ENCODE measurements around the gene PAPLN.

PAPLN gene

DNA sequence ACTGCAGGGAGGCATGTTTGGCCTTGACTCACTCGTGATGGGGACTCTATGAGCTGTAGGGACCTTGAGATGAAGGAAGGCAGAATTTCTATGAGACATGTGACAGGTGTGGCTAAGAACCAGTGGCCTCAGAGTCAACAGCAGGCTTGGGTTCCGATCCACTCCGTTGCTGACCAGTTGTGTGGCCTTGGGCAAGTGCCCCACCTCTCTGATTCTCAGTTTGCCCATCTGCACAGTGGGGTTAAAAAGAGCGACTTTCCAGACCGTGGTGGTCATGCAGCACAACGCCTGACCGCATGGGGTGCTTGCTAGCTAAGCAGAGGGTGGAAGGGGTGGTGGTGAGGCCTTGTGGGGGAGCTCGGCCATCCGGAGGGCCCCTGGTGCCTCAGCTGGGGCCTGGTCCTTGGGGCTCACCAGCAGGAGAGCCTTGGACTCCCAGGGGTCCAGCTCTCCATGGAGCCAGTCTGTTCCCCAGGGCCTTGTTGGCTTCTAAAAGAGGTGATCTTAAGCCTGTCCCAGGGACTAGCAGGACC is 18.5 kb downstream of the PAPLN start:
- no peak for TF ChIP-seq TAF1 (IDR thresholded peaks at IDR 0.05; ENCODE audit: borderline replicate concordance, low read depth, low read length)
- no peak for TF ChIP-seq POLR2A (IDR thresholded peaks at IDR 0.05; ENCODE audit: low read depth, low read length)
- TF ChIP-seq POLR2AphosphoS5 (IDR thresholded peaks at IDR 0.05; ENCODE audit: low read depth, low read length): no peak
- DNase-seq (ENCODE audit: insufficient read length) (no peak), FAIRE-seq (no peak)

GRCh38 chr14:73258076-73258475 is 20.8 kb downstream of the PAPLN start:
- FAIRE-seq: no peak
- no peak for TF ChIP-seq POLR2AphosphoS5 (IDR thresholded peaks at IDR 0.05; ENCODE audit: low read depth, low read length)
- TF ChIP-seq POLR2A (IDR thresholded peaks at IDR 0.05; ENCODE audit: low read depth, low read length): no peak
- no peak for TF ChIP-seq TAF1 (IDR thresholded peaks at IDR 0.05; ENCODE audit: borderline replicate concordance, low read depth, low read length)
- DNase-seq (ENCODE audit: insufficient read length): no peak

DNA sequence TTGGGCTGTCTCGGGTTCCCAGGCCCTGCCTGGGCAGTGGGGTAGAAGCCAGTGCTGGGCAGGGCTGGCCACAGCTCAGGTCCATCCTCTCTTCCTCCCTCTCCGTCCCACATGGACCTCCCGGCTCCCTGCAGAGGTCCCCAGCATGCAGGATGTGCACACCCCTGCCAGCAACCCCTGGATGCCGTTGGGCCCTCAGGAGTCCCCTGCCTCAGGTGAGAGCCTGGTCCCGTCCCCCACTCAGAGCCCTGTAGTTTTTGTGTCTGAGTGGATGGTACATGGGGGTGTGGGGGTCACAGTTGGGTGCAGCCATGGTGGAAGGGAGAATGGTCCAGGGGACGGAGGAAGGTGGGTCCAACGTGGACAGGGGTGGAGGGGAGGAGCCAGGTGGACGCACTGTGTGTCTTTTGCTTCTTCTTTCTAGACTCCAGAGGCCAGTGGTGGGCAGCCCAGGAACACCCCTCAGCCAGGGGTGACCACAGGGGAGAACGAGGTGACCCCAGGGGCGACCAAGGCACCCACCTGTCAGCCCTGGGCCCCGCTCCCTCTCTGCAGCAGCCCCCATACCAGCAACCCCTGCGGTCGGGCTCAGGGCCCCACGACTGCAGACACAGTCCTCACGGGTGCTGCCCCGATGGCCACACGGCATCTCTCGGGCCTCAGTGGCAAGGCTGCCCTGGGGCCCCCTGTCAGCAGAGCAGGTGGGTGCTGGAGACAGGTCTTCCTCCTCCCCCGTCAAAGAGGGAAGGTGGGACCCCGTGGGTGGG is 21.7 kb downstream of the PAPLN start:
- no peak for TF ChIP-seq TAF1 (IDR thresholded peaks at IDR 0.05; ENCODE audit: borderline replicate concordance, low read depth, low read length)
- no peak for TF ChIP-seq POLR2AphosphoS5 (IDR thresholded peaks at IDR 0.05; ENCODE audit: low read depth, low read length)
- TF ChIP-seq POLR2A (IDR thresholded peaks at IDR 0.05; ENCODE audit: low read depth, low read length): no peak
- DNase-seq (ENCODE audit: insufficient read length): peak; percentile 17
- FAIRE-seq: no peak

- FAIRE-seq (no peak), DNase-seq (ENCODE audit: insufficient read length) (no peak)
- TF ChIP-seq POLR2AphosphoS5 (IDR thresholded peaks at IDR 0.05; ENCODE audit: low read depth, low read length) (no peak), TAF1 (IDR thresholded peaks at IDR 0.05; ENCODE audit: borderline replicate concordance, low read depth, low read length) (no peak), POLR2A (IDR thresholded peaks at IDR 0.05; ENCODE audit: low read depth, low read length) (no peak)
Observed at GRCh38 chr14:73259837-73260236, 22.5 kb downstream of the PAPLN start.

DNA sequence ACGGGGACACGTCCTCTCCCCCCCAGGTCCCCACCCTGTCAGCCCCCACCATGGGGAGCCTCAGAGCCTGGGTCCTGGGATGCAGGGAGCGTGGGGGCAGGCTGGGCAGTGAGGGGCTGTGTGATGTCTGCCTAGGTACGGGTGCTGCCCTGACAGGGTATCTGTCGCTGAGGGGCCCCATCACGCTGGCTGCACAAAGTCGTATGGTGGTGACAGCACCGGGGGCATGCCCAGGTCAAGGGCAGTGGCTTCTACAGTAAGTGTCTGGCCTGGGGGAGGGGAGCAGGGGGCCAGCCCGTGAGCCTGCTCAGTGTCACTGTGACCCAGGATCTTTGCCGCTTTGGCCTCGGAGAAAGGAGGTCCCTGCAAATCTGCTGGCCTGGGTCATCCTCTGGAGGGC is 23.3 kb downstream of the PAPLN start:
- TF ChIP-seq POLR2A (IDR thresholded peaks at IDR 0.05; ENCODE audit: low read depth, low read length) (no peak), TAF1 (IDR thresholded peaks at IDR 0.05; ENCODE audit: borderline replicate concordance, low read depth, low read length) (no peak), POLR2AphosphoS5 (IDR thresholded peaks at IDR 0.05; ENCODE audit: low read depth, low read length) (no peak)
- FAIRE-seq (no peak), DNase-seq (ENCODE audit: insufficient read length) (no peak)

- FAIRE-seq (no peak), DNase-seq (ENCODE audit: insufficient read length) (peak; percentile 15)
- TF ChIP-seq POLR2AphosphoS5 (IDR thresholded peaks at IDR 0.05; ENCODE audit: low read depth, low read length) (no peak), TAF1 (IDR thresholded peaks at IDR 0.05; ENCODE audit: borderline replicate concordance, low read depth, low read length) (no peak), POLR2A (IDR thresholded peaks at IDR 0.05; ENCODE audit: low read depth, low read length) (no peak)
Observed at GRCh38 chr14:73261075-73261474, 23.8 kb downstream of the PAPLN start.

- FAIRE-seq (no peak), DNase-seq (ENCODE audit: insufficient read length) (peak; percentile 15)
- no peak for TF ChIP-seq POLR2AphosphoS5 (IDR thresholded peaks at IDR 0.05; ENCODE audit: low read depth, low read length)
- TF ChIP-seq TAF1 (IDR thresholded peaks at IDR 0.05; ENCODE audit: borderline replicate concordance, low read depth, low read length): no peak
- TF ChIP-seq POLR2A (IDR thresholded peaks at IDR 0.05; ENCODE audit: low read depth, low read length): no peak
Observed at GRCh38 chr14:73261520-73262426, 24.5 kb downstream of the PAPLN start.

DNA sequence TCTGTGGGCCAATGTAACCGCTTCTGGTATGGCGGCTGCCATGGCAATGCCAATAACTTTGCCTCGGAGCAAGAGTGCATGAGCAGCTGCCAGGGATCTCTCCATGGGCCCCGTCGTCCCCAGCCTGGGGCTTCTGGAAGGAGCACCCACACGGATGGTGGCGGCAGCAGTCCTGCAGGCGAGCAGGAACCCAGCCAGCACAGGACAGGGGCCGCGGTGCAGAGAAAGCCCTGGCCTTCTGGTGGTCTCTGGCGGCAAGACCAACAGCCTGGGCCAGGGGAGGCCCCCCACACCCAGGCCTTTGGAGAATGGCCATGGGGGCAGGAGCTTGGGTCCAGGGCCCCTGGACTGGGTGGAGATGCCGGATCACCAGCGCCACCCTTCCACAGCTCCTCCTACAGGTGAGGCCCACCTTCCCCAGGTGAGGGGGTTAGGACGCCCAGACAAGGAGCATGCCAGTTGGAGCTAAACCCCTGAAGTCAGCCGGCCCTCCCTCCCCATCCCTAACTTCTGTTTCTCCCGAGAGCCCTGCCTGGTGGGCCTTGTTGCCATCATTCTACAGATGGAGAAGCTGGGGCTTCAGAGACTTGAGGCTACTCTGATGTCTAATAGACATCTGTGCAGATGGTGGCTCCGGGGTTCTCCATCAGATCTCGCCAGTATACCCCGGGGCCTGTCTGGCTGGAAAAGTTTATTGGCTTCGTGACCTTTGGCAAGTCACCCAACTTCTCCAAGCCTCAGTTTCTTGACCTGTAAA is 25.3 kb downstream of the PAPLN start:
- DNase-seq (ENCODE audit: insufficient read length): peak; percentile 19
- no peak for FAIRE-seq
- no peak for TF ChIP-seq POLR2AphosphoS5 (IDR thresholded peaks at IDR 0.05; ENCODE audit: low read depth, low read length)
- no peak for TF ChIP-seq POLR2A (IDR thresholded peaks at IDR 0.05; ENCODE audit: low read depth, low read length)
- no peak for TF ChIP-seq TAF1 (IDR thresholded peaks at IDR 0.05; ENCODE audit: borderline replicate concordance, low read depth, low read length)

DNA sequence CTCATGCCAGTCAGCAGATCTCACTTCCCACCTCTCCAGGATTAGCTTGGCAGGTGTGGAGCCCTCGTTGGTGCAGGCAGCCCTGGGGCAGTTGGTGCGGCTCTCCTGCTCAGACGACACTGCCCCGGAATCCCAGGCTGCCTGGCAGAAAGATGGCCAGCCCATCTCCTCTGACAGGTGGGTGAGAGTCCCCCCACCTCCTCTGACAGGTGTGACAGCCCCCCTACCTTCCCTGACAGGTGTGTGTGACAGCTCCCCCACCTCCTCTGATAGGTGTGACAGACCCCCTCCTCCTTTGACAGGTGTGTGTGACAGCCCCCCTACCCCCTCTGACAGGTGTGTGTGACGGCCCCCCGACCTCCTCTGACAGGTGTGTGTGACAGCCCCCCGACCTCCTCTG is 26.3 kb downstream of the PAPLN start:
- no peak for FAIRE-seq
- TF ChIP-seq POLR2A (IDR thresholded peaks at IDR 0.05; ENCODE audit: low read depth, low read length) (no peak), TAF1 (IDR thresholded peaks at IDR 0.05; ENCODE audit: borderline replicate concordance, low read depth, low read length) (no peak), POLR2AphosphoS5 (IDR thresholded peaks at IDR 0.05; ENCODE audit: low read depth, low read length) (no peak)
- peak; percentile 27 for DNase-seq (ENCODE audit: insufficient read length)

DNA sequence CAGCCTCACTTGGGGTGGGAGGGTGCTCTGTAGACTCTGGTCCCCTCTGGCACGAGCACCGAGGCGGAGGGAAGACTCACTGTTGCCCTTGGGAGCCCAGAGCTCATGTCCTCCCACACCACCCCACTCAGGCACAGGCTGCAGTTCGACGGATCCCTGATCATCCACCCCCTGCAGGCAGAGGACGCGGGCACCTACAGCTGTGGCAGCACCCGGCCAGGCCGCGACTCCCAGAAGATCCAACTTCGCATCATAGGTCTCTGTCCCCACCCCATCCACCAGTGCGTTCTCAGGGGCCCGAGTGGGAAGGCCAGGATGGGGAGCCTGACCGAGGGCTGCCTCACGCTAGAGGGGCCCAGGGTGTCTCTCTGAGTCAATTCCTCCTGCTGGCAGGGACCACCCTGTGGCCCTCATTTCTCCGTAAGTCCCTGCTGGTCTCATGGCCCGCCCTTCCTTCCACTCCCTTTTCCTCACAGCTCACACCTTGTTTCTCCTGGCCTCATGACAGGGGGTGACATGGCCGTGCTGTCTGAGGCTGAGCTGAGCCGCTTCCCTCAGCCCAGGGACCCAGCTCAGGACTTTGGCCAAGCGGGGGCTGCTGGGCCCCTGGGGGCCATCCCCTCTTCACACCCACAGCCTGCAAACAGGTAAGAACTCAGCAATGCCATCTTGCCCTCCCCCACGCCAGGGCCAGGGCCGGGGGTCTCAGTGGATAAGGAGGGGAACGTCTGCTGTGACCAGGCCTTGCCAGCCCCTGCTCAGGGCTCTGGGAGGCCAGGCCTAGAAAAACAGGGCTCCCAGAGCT is 27.0 kb downstream of the PAPLN start:
- peak; percentile 19 for DNase-seq (ENCODE audit: insufficient read length)
- FAIRE-seq: no peak
- TF ChIP-seq POLR2A (IDR thresholded peaks at IDR 0.05; ENCODE audit: low read depth, low read length) (no peak), TAF1 (IDR thresholded peaks at IDR 0.05; ENCODE audit: borderline replicate concordance, low read depth, low read length) (no peak), POLR2AphosphoS5 (IDR thresholded peaks at IDR 0.05; ENCODE audit: low read depth, low read length) (no peak)

All from GM12892 (cell line).